ENCODE data around the gene SFT2D3.

- TF ChIP-seq CBX2 (IDR thresholded peaks at IDR 0.05; ENCODE audit: insufficient read depth, low read length, poor library complexity, severe bottlenecking), result no peak
- no peak for TF ChIP-seq RAD21 (CRISPR knock-in tag; conservative IDR thresholded peaks at IDR 0.05 in 1 of 2, IDR thresholded peaks at IDR 0.05 in 1 of 2)
- no peak for TF ChIP-seq SIN3A (IDR thresholded peaks at IDR 0.05; ENCODE audit: borderline replicate concordance in 2 of 2, control insufficient read depth in 1 of 2, low read depth in 2 of 2, low read length in 2 of 2)
- no peak for TF ChIP-seq NFIX (CRISPR knock-in tag; IDR thresholded peaks at IDR 0.05; ENCODE audit: low read depth)
- no peak for TF ChIP-seq CTCF (IDR thresholded peaks at IDR 0.05 in 2 of 3, conservative IDR thresholded peaks at IDR 0.05 in 1 of 3; ENCODE audit: insufficient read depth in 2 of 3, low read depth in 1 of 3, low read length in 3 of 3)
- TF ChIP-seq PRDM10 (IDR thresholded peaks at IDR 0.05; ENCODE audit: partially characterized antibody), result no peak
- no peak for TF ChIP-seq REST (IDR thresholded peaks at IDR 0.05; ENCODE audit: borderline replicate concordance)
- TF ChIP-seq REST (CRISPR knock-in tag; IDR thresholded peaks at IDR 0.05; ENCODE audit: low read depth), result no peak
- TF ChIP-seq POLR3G (IDR thresholded peaks at IDR 0.05; ENCODE audit: extremely low read depth, insufficient read length, insufficient replicate concordance), result no peak
- no peak for TF ChIP-seq POLR2AphosphoS5 (IDR thresholded peaks at IDR 0.05; ENCODE audit: control insufficient read depth, insufficient read depth, low read depth, low read length)
- TF ChIP-seq HNRNPL (IDR thresholded peaks at IDR 0.05; ENCODE audit: low read depth, low read length), result no peak
- TF ChIP-seq ZNF431 (CRISPR knock-in tag; IDR thresholded peaks at IDR 0.05), result no peak
- no peak for TF ChIP-seq TAF1 (IDR thresholded peaks at IDR 0.05; ENCODE audit: control insufficient read depth, extremely low read depth, insufficient read depth, low read length, severe bottlenecking)
Measured at GRCh38 chr2:127747621-127748020, 46.3 kb downstream of the SFT2D3 start.

Measured in K562 (cell line).